Germinal center (tissue), 1 donor: ENCODE measurements around the gene FBXO28.
"Not testable (repeated sequence)": the region's sequence is repeated elsewhere in the genome, so short reads cannot be mapped to it uniquely, and the experiment has no call there.

Experiments
- DNase-seq: peaks from one replicate; pipeline ENCODE4 v3.0.0; 2012; ENCODE audit warnings: mixed read lengths, low spot score

The FBXO28 gene

GRCh38 chr1:224113918-224114786 lies at the start of gene FBXO28:
TSS of gene FBXO28 (plus strand) at chr1:224114111. CDS start at chr1:224114130, 19 bp downstream.
- peak; percentile 93 for DNase-seq

DNA sequence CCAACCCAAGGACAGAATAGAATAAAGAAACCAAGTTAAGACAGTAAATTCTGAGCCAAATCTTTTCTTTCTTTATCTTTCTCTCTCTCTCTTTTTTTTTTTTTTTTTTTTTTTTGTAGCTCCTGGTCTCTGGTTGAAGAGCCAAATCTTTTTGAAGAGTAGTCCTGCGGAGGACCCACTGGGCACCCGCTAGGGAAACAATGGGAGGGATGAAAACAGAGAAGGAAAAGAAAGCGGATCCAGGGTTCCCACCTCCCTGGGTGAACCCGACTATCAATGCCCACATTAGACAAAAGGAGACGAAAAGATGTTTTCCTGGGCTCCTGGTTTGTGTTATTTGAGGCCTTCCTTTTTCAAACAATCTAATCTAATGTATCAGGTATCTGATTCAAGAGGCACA lies 49.8 kb upstream of the FBXO28 start:
- DNase-seq, result no peak

GRCh38 chr1:224065455-224065854 lies 48.5 kb upstream of the FBXO28 start:
- DNase-seq, result no peak

DNA sequence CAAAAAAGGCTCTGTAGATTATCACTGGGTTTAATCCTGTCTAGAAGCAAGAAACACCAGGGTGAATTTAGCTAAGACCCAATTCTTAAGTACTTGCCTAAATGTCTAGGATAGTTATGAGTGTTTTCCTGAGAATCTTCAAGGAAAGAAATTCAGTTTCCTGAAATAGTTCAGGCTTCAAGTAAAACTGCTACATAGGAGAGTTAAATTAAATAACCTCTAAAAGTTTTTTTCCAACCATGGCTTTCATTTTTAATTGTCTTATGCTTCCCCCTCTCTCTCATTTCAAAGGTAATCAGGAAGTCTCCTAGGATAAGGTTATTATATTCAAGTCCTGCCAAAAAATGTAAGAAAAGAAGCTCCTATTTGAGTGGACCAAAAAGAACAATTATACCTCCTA lies 46.7 kb upstream of the FBXO28 start:
- no peak for DNase-seq

GRCh38 chr1:224067621-224068457 lies 46.1 kb upstream of the FBXO28 start:
- DNase-seq, result no peak

- DNase-seq, result no peak
These were observed 45.3 kb upstream of the FBXO28 start for GRCh38 chr1:224068458-224069072.

DNA sequence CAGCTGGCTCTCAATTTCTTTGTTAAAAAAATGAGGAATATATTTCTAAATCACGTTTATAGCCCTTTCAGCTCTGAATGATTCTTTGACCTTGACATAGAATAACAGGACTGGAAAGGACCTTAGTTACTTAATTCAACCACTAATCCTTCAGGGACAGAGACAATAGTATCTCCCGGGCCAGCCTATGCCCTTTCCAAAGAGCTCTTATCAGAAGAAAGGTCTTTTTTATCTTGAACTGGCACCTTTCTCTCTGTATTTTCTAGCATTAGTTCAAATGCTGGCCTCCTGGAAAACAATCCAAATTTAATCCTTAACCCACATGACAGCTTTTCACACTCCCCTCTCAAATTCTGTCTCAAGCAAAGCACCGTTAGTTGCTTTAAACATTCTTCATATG lies 44.8 kb upstream of the FBXO28 start:
- DNase-seq, result no peak

- DNase-seq, result no peak
These were observed 43.4 kb upstream of the FBXO28 start for GRCh38 chr1:224070521-224070920.

DNA sequence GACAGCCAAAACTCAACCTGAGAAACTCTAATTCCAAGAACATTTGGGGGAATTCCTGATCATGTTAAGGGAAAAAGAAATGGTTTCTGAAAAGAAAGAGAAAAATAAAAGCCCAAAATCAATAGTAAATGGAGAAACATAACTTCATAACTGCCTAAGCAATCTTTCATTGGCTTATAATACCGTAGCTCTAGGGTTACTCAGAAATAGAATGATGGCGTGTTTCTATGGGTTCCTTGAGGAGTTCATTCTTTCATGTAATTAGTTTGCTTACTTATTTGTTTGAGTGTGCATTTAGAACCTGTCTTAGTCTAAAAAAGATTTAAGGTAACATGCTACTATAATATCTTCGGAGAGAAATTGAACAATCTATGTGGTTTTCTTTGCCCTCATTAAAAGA lies 37.5 kb upstream of the FBXO28 start:
- no peak for DNase-seq

DNA sequence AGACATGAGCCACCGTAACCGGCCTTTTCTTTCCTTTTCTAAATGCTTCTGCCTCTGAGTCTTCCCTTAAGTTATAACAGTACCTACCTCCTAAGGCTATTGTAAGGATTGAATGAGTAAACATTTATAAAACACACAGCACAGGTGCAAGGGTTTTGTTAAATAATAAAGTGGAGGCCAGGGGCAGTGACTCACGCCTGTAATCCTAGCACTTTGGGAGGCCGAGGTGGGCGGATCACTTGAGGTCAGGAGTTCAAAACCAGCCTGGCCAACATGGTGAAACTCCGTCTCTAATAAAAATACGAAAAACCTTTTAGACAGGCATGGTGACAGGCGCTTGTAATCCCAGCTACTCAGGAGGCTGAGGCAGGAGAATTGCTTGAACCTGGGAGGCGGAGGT lies 34.3 kb upstream of the FBXO28 start:
- not testable (repeated sequence) for DNase-seq

GRCh38 chr1:224080115-224080774 lies 33.7 kb upstream of the FBXO28 start:
- no peak for DNase-seq

GRCh38 chr1:224081604-224082003 lies 32.3 kb upstream of the FBXO28 start:
- no peak for DNase-seq

- DNase-seq, result no peak
These were observed 31.8 kb upstream of the FBXO28 start for GRCh38 chr1:224082146-224082545.

- no peak for DNase-seq
These were observed 29.0 kb upstream of the FBXO28 start for GRCh38 chr1:224084867-224085266.

DNA sequence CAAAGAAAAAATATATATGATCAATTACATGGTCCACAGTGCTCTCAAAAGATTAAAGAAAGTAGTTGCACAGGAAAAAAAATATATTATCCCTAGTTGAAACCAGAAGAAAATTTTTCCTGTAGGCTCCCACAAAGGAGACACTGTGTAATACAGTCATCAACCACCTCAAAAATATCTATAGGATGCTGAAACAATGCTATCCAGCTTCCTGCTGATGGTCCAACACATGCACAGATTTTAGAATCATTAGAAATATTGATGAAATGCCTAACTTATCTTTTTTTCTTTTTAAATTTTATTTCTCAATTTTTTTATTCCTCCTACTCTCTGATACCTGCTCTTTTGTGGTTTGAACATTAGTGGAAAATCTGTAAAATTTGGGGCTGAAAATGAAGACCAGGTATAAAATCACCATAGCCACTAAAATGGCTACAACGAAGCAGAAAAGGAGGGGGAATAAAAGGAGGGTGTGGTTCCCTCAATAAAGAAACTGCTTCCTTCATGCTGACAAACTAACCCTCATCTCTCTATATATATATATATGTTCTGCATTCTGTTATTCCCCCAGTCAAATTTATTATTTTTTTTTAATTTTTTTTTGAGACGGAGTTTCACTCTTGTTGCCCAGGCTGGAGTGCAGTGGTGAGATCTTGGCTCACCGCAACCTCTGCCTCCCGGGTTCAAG lies 28.3 kb upstream of the FBXO28 start:
- DNase-seq, result no peak

- DNase-seq, result no peak
These were observed 26.6 kb upstream of the FBXO28 start for GRCh38 chr1:224087286-224087794.

- no peak for DNase-seq
These were observed 24.3 kb upstream of the FBXO28 start for GRCh38 chr1:224089583-224089982.

DNA sequence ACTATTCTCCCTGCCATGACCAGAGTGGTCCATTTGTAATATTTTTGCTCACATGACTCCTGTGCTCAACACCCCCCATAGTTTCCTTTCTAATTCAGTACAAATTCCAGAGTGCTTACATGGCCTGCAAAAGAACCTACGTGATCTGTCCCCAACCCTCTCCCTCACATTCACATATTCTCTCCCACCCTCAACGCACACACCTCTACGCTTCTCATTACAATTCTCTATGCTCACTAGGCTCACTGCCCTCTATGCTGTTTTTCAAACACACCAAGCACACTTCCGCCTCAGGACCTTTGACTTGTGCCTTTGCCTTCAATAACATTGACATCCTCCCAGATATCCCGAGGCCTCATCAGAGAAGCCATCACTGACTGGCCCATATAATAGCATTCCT lies 23.8 kb upstream of the FBXO28 start:
- no peak for DNase-seq

DNA sequence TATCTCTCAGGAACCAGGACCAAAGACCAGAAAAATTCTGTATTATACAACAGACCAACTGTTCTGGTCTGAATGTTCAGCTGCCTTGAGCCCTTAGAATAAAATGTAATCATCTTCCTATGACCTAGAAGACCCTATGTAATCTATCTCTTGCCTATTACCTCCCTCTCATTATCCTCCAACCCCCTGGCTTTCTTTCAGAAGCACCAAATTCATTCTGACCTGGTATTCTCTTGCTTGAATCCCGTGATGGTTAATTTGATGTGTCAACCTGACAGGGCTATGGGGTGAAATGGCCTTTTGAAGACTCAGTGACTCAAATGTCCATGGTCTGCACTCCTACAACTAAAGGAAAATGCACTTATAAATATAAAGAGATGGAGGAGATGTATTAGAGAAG lies 21.8 kb upstream of the FBXO28 start:
- DNase-seq, result no peak

- DNase-seq, result no peak
These were observed 21.3 kb upstream of the FBXO28 start for GRCh38 chr1:224092601-224093000.

GRCh38 chr1:224095339-224095738 lies 18.6 kb upstream of the FBXO28 start:
- DNase-seq, result no peak
